ENCODE results near the gene ADAMTS17. TPM values are rescaled to one million over a fixed set of nuclear protein-coding genes. Genes with fewer than 3 reads are reported as not detected.

The ADAMTS17 gene
- total and polyA plus RNA-seq, 7 donors, result 4.4 to 93.0 (median 7.2) TPM

DNA sequence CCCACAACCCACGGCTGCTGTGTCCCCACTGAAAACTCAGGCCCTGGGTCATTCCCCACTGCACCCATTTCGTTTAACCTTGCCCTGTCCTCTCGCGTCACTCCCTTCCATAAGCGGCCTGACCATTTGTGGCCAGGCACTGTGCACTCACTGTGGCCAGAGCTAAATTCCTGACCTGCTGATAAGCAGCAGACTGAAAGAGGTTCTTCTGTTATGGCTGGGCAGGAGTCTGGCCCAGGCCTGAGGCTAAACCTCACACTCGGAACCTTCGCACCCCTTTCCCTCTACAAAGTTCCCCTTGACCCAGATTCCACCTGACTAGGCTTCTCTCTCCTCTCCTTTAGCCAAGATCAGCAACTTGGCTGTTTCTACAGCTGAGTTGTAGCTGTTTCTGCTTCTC lies 62.3 kb downstream of the ADAMTS17 start:
- no peaks in the 10 kb centered on the region for H3K9me3 ChIP-seq
- WGBS, 3 donors, result 88 to 98% (median 91%) methylated on average over 7 of the region's 7 CpGs
- H3K27ac ChIP-seq, result no peak overlapping the region
- peaks cover 0 to 18% of the 10 kb centered on the region in 2 donors for H3K36me3 ChIP-seq (ENCODE audit: insufficient read depth in 1 of 2, low read depth in 1 of 2)
- no peak overlapping the region for H3K4me3 ChIP-seq
- no peak for DNase-seq
- H3K27me3 ChIP-seq (ENCODE audit: insufficient read depth in 3 of 3, low read length in 2 of 3), result no peaks in the 10 kb centered on the region
- intact Hi-C loops (cut with DNase I), result no loop called here
- ATAC-seq, result peak in 1 of 4 donors; percentile 13
- H3K4me1 ChIP-seq, result peaks cover 10% of the 10 kb centered on the region
- TF ChIP-seq, protein P1, sequence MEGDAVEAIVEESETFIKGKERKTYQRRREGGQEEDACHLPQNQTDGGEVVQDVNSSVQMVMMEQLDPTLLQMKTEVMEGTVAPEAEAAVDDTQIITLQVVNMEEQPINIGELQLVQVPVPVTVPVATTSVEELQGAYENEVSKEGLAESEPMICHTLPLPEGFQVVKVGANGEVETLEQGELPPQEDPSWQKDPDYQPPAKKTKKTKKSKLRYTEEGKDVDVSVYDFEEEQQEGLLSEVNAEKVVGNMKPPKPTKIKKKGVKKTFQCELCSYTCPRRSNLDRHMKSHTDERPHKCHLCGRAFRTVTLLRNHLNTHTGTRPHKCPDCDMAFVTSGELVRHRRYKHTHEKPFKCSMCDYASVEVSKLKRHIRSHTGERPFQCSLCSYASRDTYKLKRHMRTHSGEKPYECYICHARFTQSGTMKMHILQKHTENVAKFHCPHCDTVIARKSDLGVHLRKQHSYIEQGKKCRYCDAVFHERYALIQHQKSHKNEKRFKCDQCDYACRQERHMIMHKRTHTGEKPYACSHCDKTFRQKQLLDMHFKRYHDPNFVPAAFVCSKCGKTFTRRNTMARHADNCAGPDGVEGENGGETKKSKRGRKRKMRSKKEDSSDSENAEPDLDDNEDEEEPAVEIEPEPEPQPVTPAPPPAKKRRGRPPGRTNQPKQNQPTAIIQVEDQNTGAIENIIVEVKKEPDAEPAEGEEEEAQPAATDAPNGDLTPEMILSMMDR (IDR thresholded peaks at IDR 0.05), result no peak

- intact Hi-C loops (cut with DNase I), result no loop called here
- ATAC-seq (peak in 1 of 4 donors; percentile 12), DNase-seq (no peak)
- Histone ChIP-seq H3K27me3 (ENCODE audit: insufficient read depth in 3 of 3, low read length in 2 of 3) (no peaks in the 10 kb centered on the region), H3K36me3 (ENCODE audit: insufficient read depth in 1 of 2, low read depth in 1 of 2) (peaks cover 0 to 18% of the 10 kb centered on the region in 2 donors), H3K27ac (no peak overlapping the region), H3K4me3 (no peak overlapping the region), H3K9me3 (no peaks in the 10 kb centered on the region), H3K4me1 (peaks cover 3% of the 10 kb centered on the region)
- WGBS, 3 donors, result 84 to 93% (median 87%) methylated on average over 14 of the region's 14 CpGs
- TF ChIP-seq, protein P1 (IDR thresholded peaks at IDR 0.05), result no peak
Observed at GRCh38 chr15:100278596-100279380, 63.0 kb downstream of the ADAMTS17 start.

DNA sequence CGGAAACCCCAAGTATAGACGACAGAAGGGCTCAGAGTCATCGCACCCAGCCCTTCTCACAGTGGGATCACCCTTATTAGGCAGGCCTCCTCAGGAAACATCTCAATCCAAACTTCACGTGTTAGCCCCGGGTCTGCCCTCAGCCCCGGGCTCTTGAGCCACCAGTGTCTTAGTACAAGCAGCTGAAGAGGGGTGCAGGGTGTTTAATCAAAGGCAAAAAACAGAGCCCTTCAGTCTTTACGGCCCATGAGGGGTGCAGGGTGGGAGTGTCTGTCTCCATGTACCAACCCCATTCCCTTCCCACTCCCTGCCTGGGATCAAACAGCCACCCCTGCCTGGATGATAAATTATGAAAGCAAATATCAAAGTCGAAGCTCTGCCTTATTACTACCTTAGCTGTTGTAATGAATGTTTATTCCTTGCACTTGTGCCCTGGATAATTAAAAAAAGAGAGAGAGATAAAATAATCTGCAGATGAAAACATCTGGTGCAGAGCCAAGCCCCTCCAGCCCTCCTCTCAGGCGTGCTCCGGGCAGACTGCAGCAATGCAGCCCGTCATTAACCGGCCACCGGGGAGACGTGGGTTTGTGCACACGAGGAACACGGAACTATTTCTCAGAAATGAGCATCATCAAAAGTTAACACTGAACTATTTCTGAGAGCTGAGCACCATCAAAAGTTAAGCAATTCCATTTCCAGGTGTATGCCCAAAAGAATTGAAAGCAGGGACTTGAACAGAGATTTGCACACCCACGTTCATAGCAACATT lies 64.5 kb downstream of the ADAMTS17 start:
- peaks cover 6% of the 10 kb centered on the region for H3K9me3 ChIP-seq
- intact Hi-C loops (cut with DNase I), result no loop called here
- no peaks in the 10 kb centered on the region for H3K27me3 ChIP-seq (ENCODE audit: insufficient read depth in 3 of 3, low read length in 2 of 3)
- H3K4me3 ChIP-seq, result no peak overlapping the region
- no peaks in the 10 kb centered on the region for H3K4me1 ChIP-seq
- no peak overlapping the region for H3K27ac ChIP-seq
- WGBS, 3 donors, result 61 to 73% (median 71%) methylated on average over 17 of the region's 17 CpGs
- no peak for DNase-seq
- TF ChIP-seq, protein P1 (IDR thresholded peaks at IDR 0.05), result no peak
- H3K36me3 ChIP-seq (ENCODE audit: insufficient read depth in 1 of 2, low read depth in 1 of 2), result peaks cover 0 to 15% of the 10 kb centered on the region in 2 donors
- ATAC-seq, result no peak

DNA sequence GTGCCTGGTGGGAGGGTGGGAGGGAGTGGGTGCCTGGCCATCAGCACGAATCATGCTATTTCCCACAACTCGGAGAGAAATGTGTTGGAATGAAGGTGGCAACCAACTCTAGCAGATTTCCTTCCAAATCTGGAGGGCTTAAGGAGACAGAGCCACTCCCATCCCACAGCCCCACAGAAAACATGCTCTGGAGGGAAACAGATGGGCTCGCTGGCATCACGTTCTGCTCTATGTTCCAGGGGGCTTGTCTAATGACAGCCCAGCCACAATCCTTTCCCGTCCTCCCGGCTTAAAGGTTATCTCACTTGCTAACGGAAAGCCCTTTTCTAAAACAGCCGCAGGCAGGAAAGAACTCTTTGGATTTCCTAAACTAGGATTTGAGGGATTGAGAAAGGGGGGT lies 65.3 kb downstream of the ADAMTS17 start:
- ATAC-seq, result no peak
- H3K4me1 ChIP-seq, result no peaks in the 10 kb centered on the region
- TF ChIP-seq, protein P1 (IDR thresholded peaks at IDR 0.05), result no peak
- peaks cover 0 to 8% of the 10 kb centered on the region in 2 donors for H3K36me3 ChIP-seq (ENCODE audit: insufficient read depth in 1 of 2, low read depth in 1 of 2)
- intact Hi-C loops (cut with DNase I), result no loop called here
- WGBS, 3 donors, result 44 to 57% (median 50%) methylated on average over 8 of the region's 8 CpGs
- H3K9me3 ChIP-seq, result peaks cover 6% of the 10 kb centered on the region
- H3K4me3 ChIP-seq, result no peak overlapping the region
- no peak for DNase-seq
- H3K27ac ChIP-seq, result no peak overlapping the region
- H3K27me3 ChIP-seq (ENCODE audit: insufficient read depth in 3 of 3, low read length in 2 of 3), result no peaks in the 10 kb centered on the region

Data from psoas muscle (tissue), 8 donors.